ENCODE results near the gene ATXN1.
A peak's percentile ranks its signal among the peaks of the same experiment; 100 is the strongest.
"Not testable (repeated sequence)": the region's sequence is repeated elsewhere in the genome, so short reads cannot be mapped to it uniquely, and the experiment has no call there.

The ATXN1 gene

DNA sequence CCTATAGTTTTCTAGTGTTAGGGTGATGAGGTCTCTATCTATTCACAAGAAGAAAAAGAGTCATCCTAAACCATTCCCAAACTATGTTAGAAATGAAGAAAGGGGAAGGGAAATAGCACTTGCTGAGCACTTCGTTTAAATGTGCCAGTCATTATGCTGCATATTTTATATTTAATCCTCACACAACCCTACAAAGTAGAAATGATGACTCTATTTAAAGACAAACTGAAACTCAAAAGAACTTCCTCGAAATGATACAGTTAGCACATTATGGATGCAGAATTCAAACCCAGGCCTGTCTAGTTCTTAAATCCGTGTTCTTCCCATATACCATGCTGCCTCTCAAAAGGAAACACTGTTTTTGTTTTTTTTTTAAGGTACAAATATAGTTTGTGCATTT is 348.3 kb downstream of the ATXN1 start:
- DNase-seq (ENCODE audit: low spot score): no peak

DNA sequence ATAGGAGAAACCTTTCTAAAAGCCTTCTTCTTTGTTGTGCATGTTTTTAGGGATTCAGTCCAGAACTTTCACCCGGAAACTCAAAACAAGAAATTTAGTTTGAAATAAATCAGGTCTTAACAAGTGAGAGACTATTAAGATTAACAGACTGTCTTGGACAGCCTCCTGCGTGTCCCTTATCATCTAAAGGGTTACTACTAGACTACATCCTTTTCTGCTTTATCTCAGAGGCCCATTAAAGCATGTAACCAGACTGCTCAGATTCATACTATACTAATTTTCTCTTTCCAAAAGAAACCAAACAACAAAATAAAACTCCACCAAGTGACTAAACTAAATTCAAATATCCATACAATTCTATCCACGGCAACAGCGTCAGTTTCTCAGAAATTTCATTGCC is 349.1 kb downstream of the ATXN1 start:
- no peak for DNase-seq (ENCODE audit: low spot score)

DNA sequence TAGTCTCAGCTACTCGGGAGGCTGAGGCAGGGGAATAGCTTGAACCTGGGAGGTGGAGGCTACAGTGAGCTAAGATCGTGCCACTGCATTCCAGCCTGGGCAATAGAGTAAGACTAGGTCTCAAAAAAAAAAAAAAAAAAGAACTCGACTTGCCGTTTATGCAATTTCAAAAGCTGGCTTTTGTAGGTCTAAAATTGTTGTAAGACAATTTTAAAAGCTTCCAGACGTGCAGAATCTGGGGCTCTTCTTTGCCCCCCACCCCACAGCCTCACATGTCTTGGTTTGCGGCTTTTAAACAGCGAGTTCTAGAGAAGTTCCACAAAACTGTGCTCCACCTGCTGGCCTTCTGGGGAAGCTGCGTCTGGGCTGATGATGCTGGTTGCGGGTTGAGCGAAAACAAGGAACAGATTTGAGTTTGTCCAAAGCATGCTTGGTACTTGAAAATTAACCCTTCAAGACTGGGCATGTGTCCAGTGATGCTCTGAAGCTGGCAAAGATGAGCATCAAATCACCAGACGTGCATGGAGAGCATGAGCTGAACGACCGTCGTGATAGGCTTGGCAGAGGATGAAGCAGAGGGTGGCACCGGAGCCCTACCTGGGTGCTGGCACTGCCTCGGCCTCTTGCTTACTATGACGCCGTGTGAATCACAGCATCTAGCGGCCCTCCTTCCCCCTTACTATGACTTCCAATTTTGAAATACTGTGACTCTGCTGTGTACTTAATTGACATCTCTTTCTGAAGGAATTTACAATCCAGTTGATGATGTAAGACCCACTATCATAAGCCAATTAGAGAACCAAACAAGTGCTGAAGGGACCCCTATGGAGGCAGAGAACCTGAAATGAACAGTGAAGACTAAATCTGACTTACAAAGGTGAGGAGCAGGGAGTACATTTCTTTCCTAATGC is 351.5 kb downstream of the ATXN1 start:
- peak; percentile 55 for DNase-seq (ENCODE audit: low spot score)

GRCh38 chr6:16408766-16409165 is 352.5 kb downstream of the ATXN1 start:
- DNase-seq (ENCODE audit: low spot score): no peak

DNA sequence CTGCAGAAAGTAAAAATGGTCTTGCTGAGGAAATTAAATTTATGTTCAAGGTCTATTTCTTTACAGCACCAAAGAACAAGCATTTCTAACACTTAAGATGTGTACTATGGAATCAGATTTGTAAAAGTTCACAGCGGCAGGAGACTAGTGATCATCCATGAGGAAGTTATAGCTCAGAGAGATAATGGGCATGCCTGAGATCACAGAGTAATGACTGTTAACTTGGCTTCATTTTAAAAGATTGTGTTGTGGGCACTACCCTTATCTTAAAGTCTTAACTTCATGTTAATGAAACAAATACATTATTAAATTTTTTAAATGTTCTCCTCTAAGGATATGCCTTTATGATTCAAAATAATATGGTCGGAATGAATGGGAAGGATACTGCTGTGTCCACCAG is 354.3 kb downstream of the ATXN1 start:
- no peak for DNase-seq (ENCODE audit: low spot score)

GRCh38 chr6:16406538-16406937 is 354.7 kb downstream of the ATXN1 start:
- not testable (repeated sequence) for DNase-seq (ENCODE audit: low spot score)

DNA sequence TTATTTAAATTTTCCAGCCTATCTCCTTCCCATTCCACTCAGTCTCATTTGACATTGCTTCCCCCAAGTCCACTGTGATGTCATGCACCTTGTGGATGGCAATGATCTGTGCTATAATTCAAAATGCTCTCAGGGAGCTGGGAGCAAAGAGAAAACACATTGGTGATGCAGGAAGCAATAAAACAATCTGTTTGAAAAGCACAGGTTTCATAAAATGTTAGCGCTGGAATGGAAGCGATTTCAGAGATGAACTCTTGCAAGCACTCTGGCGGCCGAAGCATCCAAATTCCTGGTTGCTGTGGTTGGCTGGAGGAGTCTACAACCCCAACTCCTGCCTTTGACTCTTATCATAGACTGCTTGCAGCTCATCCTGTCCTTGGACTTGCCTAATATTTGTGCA is 355.9 kb downstream of the ATXN1 start:
- no peak for DNase-seq (ENCODE audit: low spot score)

- DNase-seq (ENCODE audit: low spot score): no peak
These were observed 356.8 kb downstream of the ATXN1 start for GRCh38 chr6:16404456-16404855.

DNA sequence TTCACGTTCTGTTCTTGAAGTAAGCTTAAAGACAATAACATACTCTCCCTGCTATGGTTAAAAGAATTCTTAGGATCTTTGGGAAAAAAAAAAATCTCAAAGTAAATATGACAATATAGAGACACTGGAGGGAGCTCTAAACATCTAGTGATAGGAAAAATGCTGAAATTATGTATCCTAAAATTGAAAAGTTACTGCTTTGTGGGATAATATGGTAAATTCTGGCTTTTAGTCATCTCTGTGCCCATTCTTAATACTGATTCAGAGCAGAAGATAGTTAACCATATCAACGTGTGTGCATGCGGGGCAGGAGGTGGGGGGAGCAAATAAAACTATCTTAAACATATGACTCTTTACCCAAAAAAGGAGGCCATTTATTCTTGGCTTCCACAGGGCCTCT is 357.4 kb downstream of the ATXN1 start:
- peak; percentile 28 for DNase-seq (ENCODE audit: low spot score)

GRCh38 chr6:16402581-16402900 is 358.7 kb downstream of the ATXN1 start:
- no peak for DNase-seq (ENCODE audit: low spot score)

DNA sequence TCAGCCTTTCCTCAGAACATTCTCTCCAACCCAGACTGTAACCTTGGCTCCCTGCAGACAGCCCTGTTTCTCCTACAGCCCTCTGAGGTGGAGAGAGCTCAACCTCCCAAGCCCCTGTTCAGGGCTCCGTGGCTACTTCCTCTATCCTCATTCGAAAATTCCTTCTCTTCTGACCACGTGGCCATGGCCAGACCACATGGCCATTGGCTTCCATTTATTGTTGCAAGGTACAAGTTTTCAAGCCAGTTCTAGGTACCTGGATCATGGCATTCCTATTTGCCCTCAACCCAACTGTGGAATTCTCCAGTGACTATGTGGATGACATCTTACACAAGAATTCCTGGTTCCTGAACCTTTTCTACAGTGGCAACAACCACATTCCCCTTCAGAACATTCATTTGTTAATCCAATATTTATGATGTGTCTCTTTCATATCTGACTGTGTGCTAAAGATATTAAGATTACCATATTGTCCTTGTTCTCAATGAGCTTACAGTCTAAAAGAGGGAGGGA is 361.0 kb downstream of the ATXN1 start:
- no peak for DNase-seq (ENCODE audit: low spot score)

DNA sequence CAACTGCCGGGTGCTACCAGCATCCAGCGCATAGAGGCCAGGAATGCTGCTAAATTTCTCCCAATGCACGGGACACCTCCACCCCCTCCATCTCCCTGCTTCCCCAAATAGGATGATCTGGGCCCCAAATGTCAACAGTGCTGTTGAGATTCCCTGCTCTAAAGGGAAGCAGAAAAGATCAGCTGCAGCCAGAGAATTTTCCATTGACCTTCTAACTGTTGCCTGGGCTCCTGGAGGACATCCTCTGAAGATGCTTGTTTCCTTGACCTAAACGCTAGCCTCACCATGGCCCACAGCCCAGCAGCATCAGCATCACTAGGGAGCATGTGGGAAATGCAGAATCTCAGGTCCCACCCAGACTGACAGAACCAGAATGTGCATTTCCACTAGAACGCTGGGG is 361.6 kb downstream of the ATXN1 start:
- no peak for DNase-seq (ENCODE audit: low spot score)

GRCh38 chr6:16399158-16399557 is 362.1 kb downstream of the ATXN1 start:
- DNase-seq (ENCODE audit: low spot score): no peak

GRCh38 chr6:16398587-16398986 is 362.7 kb downstream of the ATXN1 start:
- no peak for DNase-seq (ENCODE audit: low spot score)

- no peak for DNase-seq (ENCODE audit: low spot score)
These were observed 363.6 kb downstream of the ATXN1 start for GRCh38 chr6:16397623-16398022.

- DNase-seq (ENCODE audit: low spot score): no peak
These were observed 364.6 kb downstream of the ATXN1 start for GRCh38 chr6:16396497-16397319.

DNA sequence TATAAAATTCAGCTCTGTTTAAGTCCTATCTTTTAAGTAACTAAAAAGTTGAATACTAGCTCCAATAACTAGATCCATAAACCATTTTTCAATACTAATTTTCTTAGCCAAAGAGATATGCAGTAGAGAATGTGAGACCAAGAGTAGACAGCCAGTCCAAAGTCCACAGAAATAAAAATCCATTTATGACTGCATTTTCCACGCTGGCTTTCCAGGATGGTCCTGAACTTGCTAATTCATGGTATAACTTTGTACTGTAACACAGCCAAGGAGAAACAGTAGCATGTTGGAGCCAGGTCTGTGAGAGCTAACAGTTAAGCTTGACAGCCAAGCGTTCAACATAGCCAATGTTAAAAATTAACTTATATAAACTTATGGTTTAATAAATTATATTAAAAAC is 366.6 kb downstream of the ATXN1 start:
- no peak for DNase-seq (ENCODE audit: low spot score)

GRCh38 chr6:16393326-16393725 is 367.9 kb downstream of the ATXN1 start:
- no peak for DNase-seq (ENCODE audit: low spot score)

DNA sequence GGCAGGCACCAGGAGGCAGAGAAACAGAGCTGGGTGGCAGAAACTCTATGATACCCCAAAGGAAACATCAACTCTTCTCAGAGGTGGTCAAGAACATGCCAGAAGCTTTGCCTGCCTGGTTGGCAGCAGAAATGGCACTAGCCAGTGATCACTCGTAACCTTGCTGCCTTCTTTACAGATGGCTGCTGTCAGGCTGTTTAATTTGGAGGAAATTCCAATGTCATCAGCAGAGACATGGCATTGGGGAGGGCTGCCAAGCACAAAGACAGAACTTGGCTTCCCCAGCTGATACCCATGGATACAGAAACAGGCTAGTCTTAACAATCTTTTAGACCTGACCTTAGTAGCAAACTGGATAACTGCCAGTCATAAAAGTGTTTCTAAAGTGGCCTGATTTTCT is 369.2 kb downstream of the ATXN1 start:
- DNase-seq (ENCODE audit: low spot score): no peak

- DNase-seq (ENCODE audit: low spot score): no peak
These were observed 369.8 kb downstream of the ATXN1 start for GRCh38 chr6:16391451-16391912.

DNA sequence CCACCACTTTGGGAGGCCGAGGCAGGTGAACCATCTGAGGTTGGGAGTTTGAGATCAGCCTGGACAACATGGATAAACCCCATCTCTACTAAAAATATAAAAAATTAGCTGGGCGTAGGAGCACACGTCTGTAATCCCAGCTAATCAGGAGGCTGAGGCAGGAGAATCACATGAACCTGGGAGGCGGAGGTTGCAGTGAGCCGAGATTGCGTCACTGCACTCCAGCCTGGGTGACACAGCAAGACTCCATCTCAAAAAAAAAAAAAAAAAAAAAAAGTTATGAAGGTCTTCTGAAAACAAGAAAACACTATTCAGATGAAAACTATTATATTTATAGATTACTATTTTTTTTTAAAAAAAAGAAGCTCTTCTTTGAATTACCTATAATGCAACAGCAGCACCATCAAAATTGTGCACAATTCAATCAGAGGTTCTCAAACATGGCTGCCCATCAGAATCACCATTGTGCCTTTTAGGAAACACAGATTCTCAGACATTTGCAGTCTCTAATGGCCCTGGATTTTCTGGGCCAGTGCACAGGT is 370.3 kb downstream of the ATXN1 start:
- not testable (repeated sequence) for DNase-seq (ENCODE audit: low spot score)

GRCh38 chr6:16389642-16390041 is 371.6 kb downstream of the ATXN1 start:
- no peak for DNase-seq (ENCODE audit: low spot score)

- DNase-seq (ENCODE audit: low spot score): no peak
These were observed 372.8 kb downstream of the ATXN1 start for GRCh38 chr6:16388488-16388887.
